Measurements from ENCODE around the gene UNC93B1. TPM values are rescaled to one million over a fixed set of nuclear protein-coding genes. Genes with fewer than 3 reads are reported as not detected.
A peak's percentile ranks its signal among the peaks of the same experiment; 100 is the strongest.

Gene UNC93B1
- total and polyA plus RNA-seq, 2 of the 13 experiments (the other 11 are each of a cell fraction or from before 2014, with no cell fraction given): 8.8 to 18.9 TPM

- TF ChIP-seq ZNF512 (CRISPR knock-in tag; IDR thresholded peaks at IDR 0.05) (no peak), CBX2 (IDR thresholded peaks at IDR 0.05; ENCODE audit: low read depth, low read length) (no peak), CBX2 (CRISPR knock-in tag; IDR thresholded peaks at IDR 0.05; ENCODE audit: low read depth) (no peak), MTA3 (CRISPR knock-in tag; IDR thresholded peaks at IDR 0.05) (no peak), TAF1 (CRISPR knock-in tag; IDR thresholded peaks at IDR 0.05) (peak; percentile 65), ARNT2 (CRISPR knock-in tag; IDR thresholded peaks at IDR 0.05; ENCODE audit: low read depth) (no peak), ZSCAN31 (CRISPR knock-in tag; IDR thresholded peaks at IDR 0.05; ENCODE audit: low read depth) (no peak), ZNF513 (CRISPR knock-in tag; conservative IDR thresholded peaks at IDR 0.05) (no peak), ZNF749 (CRISPR knock-in tag; IDR thresholded peaks at IDR 0.05; ENCODE audit: borderline replicate concordance) (no peak), USF2 (IDR thresholded peaks at IDR 0.05; ENCODE audit: low read depth, low read length) (no peak), USF2 (CRISPR knock-in tag; IDR thresholded peaks at IDR 0.05; ENCODE audit: borderline replicate concordance) (0 out of 2 replicates have a peak, but pooled peaks have one; percentile 2), KDM5B (CRISPR knock-in tag; IDR thresholded peaks at IDR 0.05; ENCODE audit: borderline replicate concordance) (no peak; the same call in 1 of the 2 replicates), THAP8 (CRISPR knock-in tag; IDR thresholded peaks at IDR 0.05; ENCODE audit: borderline replicate concordance) (0 out of 2 replicates have a peak, but pooled peaks have one; percentile 28), ZBTB25 (CRISPR knock-in tag; IDR thresholded peaks at IDR 0.05) (no peak), KLF13 (CRISPR knock-in tag; IDR thresholded peaks at IDR 0.05) (no peak), SMAD3 (CRISPR knock-in tag; IDR thresholded peaks at IDR 0.05) (peak; percentile 40; the same call in 1 of the 2 replicates)
Measured at GRCh38 chr11:68038718-68039525, 35.0 kb upstream of the UNC93B1 start, which contains the start of gene TCIRG1 (continued).
